HepG2 (cell line): ENCODE results near the gene RAMAC.

ENCODE experiments used
- ELF4 ChIP-seq: sonication (generic); formaldehyde crosslinking; IDR thresholded peaks from 2 replicates; pipeline ENCODE4 v1.5.0; 2020; ENCODE audit warnings: missing genetic modification reagents, mild to moderate bottlenecking, moderate library complexity, borderline replicate concordance
- HMG20B ChIP-seq: conservative IDR thresholded peaks from 2 replicates; pipeline ENCODE4 v1.6.1; 2016; ENCODE audit warnings: missing genetic modification reagents, missing compliant biosample characterization
- HNRNPUL1 ChIP-seq: fragments of 200-400 bp; formaldehyde crosslinking; IDR thresholded peaks from 2 replicates; pipeline ENCODE4 v1.6.1; 2017; ENCODE audit warnings: low read depth, mild to moderate bottlenecking, low read length, moderate library complexity
- PAF1 ChIP-seq: IDR thresholded peaks from 2 replicates; pipeline ENCODE4 v1.6.1; 2016; ENCODE audit warnings: missing genetic modification reagents, missing compliant biosample characterization
- SETDB1 ChIP-seq: sonication (generic); formaldehyde crosslinking; IDR thresholded peaks from 2 replicates; pipeline ENCODE4 v1.5.1; 2020; ENCODE audit warnings: missing genetic modification reagents, mild to moderate bottlenecking, borderline replicate concordance
- SP1 ChIP-seq, 2 experiments: fragments of 450-650 bp in 1 of 2; sonication (generic) in 1 of 2; formaldehyde crosslinking in 1 of 2; IDR thresholded peaks; 2 replicates each; pipeline versions ENCODE4 v1.4.0 to v1.6.1; 2016 to 2020; ENCODE audit warnings: missing genetic modification reagents in 1 of 2
- TCF7 ChIP-seq: sonication (generic); IDR thresholded peaks from 2 replicates; pipeline ENCODE4 v1.6.1; 2016; ENCODE audit warnings: antibody characterized with exemption, low read depth
- ZNF337 ChIP-seq: sonication (generic); formaldehyde crosslinking; IDR thresholded peaks from 2 replicates; pipeline ENCODE4 v1.5.1; 2020; ENCODE audit warnings: missing genetic modification reagents, low read depth, mild to moderate bottlenecking, borderline replicate concordance
- TF ChIP-seq, protein P1 (sequence below): sonication (generic); IDR thresholded peaks from 2 replicates; pipeline ENCODE4 v1.6.1; 2016; ENCODE audit warnings: low read depth, borderline replicate concordance

DNA sequence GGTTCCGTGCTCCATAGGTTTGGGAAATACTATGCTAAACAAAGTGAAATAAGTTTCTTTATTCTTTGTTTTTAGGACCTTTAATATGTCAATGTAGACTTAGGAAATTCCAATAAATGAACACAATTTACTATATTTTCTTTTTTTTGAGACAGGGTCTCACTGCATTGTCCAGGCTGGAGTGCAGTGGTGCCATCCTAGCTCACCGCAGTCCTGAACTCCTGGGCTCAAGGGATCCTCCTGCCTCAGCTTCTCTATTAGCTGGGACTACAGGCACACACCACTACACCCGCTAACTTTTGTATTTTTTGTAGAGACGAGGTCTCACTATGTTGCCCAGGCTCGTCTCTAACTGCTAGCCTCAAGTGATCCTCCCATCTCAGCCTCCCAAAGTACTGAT lies 21.1 kb upstream of the RAMAC start:
- TF ChIP-seq PAF1 (CRISPR knock-in tag) (no peak), SP1 (IDR thresholded peaks at IDR 0.05) (no peak), SP1 (CRISPR knock-in tag; IDR thresholded peaks at IDR 0.05) (no peak), ELF4 (CRISPR knock-in tag) (no peak), SETDB1 (no peak), HMG20B (CRISPR knock-in tag) (no peak), TCF7 (no peak), ZNF337 (CRISPR knock-in tag) (no peak), HNRNPUL1 (no peak)
- TF ChIP-seq, protein P1, sequence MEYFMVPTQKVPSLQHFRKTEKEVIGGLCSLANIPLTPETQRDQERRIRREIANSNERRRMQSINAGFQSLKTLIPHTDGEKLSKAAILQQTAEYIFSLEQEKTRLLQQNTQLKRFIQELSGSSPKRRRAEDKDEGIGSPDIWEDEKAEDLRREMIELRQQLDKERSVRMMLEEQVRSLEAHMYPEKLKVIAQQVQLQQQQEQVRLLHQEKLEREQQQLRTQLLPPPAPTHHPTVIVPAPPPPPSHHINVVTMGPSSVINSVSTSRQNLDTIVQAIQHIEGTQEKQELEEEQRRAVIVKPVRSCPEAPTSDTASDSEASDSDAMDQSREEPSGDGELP, result no peak
